ENCODE measurements around the gene RPS19BP1.
"Not testable (repeated sequence)": the region's sequence is repeated elsewhere in the genome, so short reads cannot be mapped to it uniquely, and the experiment has no call there.

The RPS19BP1 gene

GRCh38 chr22:39514373-39514973, 18.1 kb downstream of the RPS19BP1 start:
- DNase-seq (ENCODE audit: low read depth in 3 of 3, low spot score in 1 of 3) = peak in 1 of 3 donors; percentile 49

DNA sequence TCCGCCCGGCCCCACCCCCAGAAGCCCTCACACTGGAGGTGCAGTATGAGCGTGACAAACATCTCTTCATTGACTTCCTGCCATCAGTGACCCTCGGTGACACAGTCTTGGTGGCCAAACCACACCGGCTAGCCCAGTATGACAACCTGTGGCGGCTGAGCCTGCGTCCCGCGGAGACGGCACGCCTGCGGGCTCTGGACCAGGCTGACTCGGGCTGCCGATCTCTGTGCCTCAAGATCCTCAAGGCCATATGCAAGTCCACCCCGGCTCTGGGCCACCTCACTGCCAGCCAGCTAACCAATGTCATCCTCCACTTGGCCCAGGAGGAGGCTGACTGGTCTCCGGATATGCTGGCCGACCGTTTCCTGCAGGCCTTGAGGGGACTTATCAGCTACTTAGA, 18.8 kb downstream of the RPS19BP1 start:
- DNase-seq (ENCODE audit: low read depth in 3 of 3, low spot score in 1 of 3) = no peak

DNA sequence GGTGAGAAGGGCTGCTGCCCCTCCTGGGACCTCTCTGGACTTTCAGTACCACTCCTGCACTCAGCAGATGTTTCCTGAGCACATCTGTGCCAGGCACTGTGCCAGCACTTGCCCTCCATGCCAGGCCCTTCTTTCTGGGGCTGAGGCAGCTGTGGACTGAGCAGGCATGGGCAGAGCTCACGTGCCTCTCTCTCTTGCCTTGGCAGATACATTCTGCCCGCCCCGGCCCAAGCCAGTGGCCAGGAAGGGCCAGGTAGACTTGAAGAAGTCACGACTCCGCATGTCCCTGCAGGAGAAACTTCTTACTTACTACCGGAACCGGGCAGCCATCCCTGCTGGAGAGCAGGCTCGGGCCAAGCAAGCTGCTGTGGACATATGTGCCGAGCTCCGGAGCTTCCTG, 20.5 kb downstream of the RPS19BP1 start:
- no peak for DNase-seq (ENCODE audit: low read depth in 3 of 3, low spot score in 1 of 3)

DNA sequence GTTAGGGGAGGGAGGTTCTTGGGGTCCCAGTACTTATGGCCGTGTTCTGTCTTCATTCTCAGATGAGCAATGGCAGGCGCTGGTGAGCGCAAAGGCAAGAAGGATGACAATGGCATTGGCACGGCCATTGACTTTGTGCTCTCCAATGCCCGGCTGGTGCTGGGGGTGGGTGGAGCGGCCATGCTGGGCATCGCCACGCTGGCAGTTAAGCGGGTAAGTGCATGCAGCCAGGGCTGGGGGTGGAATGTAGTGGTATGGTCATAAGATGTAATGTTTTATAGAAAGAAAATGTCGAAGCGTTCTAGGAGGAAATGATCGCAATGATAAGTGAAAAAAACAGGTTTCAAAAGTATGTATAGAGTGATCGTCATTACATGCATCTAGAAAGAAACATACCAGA, 21.3 kb downstream of the RPS19BP1 start:
- no peak for DNase-seq (ENCODE audit: low read depth in 3 of 3, low spot score in 1 of 3)

GRCh38 chr22:39510529-39511149, 21.9 kb downstream of the RPS19BP1 start:
- no peak for DNase-seq (ENCODE audit: low read depth in 3 of 3, low spot score in 1 of 3)

DNA sequence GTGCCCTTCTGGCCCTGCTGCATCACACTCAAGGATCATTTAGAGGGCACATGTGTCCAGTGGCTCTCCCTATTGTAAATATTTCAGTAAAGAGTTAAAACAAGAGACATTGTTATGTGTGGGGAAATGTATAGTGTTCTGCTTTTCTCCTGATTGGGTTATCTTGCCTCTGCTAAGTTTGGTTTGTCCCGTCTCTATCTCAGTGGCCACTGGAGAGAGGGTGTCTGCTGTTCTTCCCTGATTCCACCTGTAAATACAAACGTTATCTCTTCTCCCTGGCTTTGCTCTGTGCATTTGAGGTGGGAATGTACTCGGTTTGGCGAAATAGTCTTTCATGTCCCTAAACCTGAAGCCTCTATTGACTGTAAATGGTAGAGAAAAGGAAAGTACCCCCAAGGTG, 24.2 kb downstream of the RPS19BP1 start:
- DNase-seq (ENCODE audit: low read depth in 3 of 3, low spot score in 1 of 3) = no peak

- not testable (repeated sequence) for DNase-seq (ENCODE audit: low read depth in 3 of 3, low spot score in 1 of 3)
These were observed 25.5 kb downstream of the RPS19BP1 start for GRCh38 chr22:39507021-39507420.

GRCh38 chr22:39504071-39504470, 28.5 kb downstream of the RPS19BP1 start:
- no peak for DNase-seq (ENCODE audit: low read depth in 3 of 3, low spot score in 1 of 3)

- DNase-seq (ENCODE audit: low read depth in 3 of 3, low spot score in 1 of 3) = no peak
These were observed 28.9 kb downstream of the RPS19BP1 start for GRCh38 chr22:39503630-39504029.

DNA sequence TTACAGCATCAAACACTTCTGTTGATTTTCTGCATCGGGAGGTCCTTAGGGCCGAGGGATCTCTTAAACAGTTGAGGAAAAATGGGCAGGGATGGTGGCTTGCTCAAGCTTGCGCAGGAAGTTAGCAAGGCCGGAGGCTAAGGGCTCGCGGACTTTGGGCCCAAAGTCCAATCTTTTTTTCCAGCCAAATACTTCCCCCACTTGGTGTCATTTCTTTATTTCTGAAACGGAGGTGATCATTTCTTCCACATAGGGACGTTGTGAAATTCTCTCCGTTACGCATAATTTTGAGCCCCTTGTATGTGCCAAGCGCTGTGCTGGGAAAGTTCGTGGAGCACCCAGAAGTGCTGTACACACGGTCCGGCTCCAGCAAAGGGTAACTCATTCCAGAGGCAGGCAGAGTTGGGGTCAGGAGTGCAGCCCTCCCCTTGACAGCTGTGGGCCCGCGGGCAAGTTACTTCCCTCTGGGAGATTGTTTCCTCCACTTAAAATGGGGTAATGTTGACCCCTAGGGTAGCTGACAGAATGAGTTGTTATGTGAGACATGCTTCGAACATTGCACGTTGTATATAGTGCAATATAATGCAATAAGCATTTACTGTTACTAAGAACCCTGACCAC, 29.6 kb downstream of the RPS19BP1 start:
- DNase-seq (ENCODE audit: low read depth in 3 of 3, low spot score in 1 of 3) = no peak

DNA sequence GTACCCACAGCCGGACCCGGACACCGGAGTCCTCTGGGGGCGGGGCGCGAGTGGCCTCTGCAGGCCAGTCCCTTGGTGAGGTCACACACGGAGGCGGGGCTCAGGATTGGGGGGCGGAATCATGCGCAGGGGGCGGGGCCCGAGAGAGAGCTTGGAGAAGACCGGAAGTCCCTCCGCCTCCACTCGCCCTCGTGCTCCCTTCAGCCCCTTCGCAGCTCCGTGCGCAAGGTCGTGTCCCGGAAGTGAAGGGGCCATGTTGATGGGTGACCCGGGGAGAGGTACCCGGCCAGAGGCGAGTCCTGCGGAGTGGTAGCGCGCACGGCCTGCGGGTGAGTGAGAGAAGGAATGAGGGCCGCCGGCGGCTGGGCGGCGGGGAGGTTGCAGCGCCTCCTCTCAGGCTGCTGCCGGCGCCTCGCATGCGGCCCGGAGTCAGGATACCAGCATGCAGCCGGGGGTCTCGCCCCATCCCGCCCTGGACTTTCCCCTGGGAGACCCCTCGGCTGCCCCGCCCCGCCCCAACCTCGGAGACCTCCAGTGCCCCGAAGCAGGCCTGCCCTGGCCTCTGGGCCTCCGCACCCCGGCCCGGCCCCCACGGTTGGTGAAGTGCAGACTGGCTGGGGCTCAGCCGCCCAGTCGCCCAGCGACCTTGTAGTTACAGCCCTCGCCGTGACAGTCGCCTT, 30.3 kb downstream of the RPS19BP1 start, which contains the start of gene MIEF1:
TSS of gene MIEF1 (plus strand) at position 182 of the 680 bp plus-strand sequence. CDS start 9,005 bp downstream, outside the sequence.
- DNase-seq (ENCODE audit: low read depth in 3 of 3, low spot score in 1 of 3) = peak; percentile 62 to 87 (median 74)

GRCh38 chr22:39501644-39502108, 30.9 kb downstream of the RPS19BP1 start:
- DNase-seq (ENCODE audit: low read depth in 3 of 3, low spot score in 1 of 3) = no peak

GRCh38 chr22:39500101-39500500, 32.4 kb downstream of the RPS19BP1 start:
- no peak for DNase-seq (ENCODE audit: low read depth in 3 of 3, low spot score in 1 of 3)

- DNase-seq (ENCODE audit: low read depth in 3 of 3, low spot score in 1 of 3) = no peak
These were observed 33.7 kb downstream of the RPS19BP1 start for GRCh38 chr22:39498802-39499201.

- DNase-seq (ENCODE audit: low read depth in 3 of 3, low spot score in 1 of 3) = no peak
These were observed 34.2 kb downstream of the RPS19BP1 start for GRCh38 chr22:39498368-39498767.

DNA sequence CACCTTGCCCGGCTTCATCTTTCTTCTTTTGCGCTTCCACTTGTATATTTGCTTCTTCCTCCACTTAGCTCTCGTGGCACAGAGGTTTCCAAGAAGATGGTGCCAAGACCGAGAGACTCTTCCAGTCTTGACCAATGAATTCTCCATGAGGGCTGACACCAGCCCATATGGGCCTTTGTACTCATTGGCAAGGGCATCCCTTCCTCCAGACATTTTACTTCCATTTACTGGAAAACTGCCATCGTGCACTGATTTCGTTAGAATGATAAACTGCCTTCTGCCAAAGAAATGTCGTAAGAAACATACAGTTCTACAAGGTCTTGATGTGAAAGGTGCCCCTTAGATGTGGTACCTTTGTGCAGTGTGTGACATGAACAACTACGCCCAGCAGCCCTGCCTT, 35.1 kb downstream of the RPS19BP1 start:
- DNase-seq (ENCODE audit: low read depth in 3 of 3, low spot score in 1 of 3) = no peak

- peak in 2 of 3 donors; percentile 7 to 45 for DNase-seq (ENCODE audit: low read depth in 3 of 3, low spot score in 1 of 3)
These were observed 36.3 kb downstream of the RPS19BP1 start for GRCh38 chr22:39496131-39496838.

DNA sequence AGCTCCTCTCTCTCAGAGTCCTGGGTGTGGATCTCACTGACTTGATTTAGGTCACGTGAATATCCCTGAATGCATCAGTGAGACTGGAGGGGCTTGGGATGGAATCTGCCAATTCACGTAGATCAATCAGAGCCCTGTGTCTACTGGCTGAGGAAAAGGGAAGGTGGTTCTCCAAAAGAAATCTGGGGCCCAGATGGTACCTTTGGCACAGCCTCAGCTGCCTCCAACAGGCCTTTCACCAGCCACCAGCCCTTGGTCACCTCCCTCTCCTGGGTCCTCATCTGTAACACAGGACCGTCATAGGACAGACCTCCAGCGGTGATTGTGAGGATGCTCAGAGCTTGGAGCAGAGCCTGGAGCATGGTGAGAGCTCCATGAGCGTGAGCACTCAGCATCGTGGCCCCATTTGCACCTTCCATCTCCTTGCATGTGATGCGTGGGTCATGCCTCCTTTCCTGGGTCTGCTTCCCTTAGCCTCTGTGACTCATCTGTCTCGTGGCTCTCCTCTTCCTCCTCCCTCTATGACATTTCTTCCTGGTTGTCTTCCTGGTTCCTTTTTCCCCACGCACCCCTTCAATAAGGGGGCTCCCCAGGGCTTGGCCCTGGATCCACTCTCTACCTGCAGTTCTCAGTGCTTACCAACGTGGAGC, 38.0 kb downstream of the RPS19BP1 start:
- DNase-seq (ENCODE audit: low read depth in 3 of 3, low spot score in 1 of 3) = no peak

DNA sequence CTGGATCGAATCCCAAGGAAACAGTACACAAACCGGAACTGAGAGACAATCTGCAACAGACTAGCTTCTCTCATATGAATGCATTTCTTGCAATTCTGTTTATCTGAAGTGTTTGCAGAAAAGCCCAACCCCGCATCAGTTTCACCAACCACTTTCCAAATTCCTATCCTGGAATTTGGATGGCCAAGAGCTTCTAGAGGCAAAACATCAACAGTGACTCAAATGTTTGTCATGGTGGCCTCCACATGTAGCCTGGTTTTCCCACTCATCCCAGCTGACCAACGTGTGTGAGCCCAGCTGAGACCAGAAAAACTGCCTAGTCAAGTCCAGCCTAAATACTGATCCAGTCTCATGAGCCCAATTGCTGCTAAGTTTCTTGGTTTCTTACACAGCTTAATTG, 38.8 kb downstream of the RPS19BP1 start:
- no peak for DNase-seq (ENCODE audit: low read depth in 3 of 3, low spot score in 1 of 3)

GRCh38 chr22:39492186-39492585, 40.4 kb downstream of the RPS19BP1 start:
- no peak for DNase-seq (ENCODE audit: low read depth in 3 of 3, low spot score in 1 of 3)

GRCh38 chr22:39491696-39492095, 40.9 kb downstream of the RPS19BP1 start:
- DNase-seq (ENCODE audit: low read depth in 3 of 3, low spot score in 1 of 3) = no peak
